NCI-H2227 treated with DMSO at 0.1 percent for 48 hours (cell line): ENCODE measurements around the gene TIFAB.

Experiments used
- DNase-seq: peaks from one replicate; lab custom pipeline; 2025; lab: John Stamatoyannopoulos, UW

The TIFAB gene

DNA sequence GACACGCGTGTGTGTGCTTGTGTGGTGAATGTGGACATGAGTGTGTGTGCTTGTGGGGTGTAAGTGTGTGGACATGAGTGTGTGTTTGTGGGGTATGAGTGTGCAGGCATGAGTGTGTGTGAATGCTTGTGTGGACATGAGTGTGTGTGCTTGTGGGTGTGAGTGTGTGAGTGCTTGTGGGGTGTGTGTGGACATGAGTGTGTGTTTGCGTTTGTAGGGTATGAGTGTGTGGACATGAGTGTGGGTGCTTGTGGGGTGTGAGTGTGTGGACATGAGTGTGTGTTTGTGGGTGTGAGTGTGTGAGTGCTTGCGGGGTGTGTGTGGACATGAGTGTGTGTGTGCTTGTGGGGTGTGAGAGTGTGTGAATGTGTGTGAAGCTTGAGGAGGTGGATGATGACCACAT lies 29.8 kb upstream of the TIFAB start:
- no peak for DNase-seq

DNA sequence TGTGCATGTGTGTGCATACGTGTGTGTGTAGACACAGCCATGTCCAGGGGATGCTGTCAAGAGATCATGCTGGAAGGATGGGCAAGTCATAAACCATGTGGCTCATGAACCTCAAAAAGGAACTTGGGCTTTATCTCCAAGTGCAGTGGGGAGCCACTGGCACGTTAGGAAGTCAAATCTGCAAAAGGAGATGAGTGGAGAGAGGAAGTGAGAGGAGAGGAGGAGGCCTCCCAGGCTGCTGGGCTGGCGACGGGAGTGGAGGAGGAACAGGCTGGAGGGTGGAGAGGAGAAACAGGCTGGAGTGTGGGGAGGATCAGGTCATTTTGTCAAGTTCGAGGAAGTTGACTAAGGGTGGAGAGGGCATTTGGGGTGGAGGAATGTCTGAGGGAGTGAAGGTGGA lies 29.2 kb upstream of the TIFAB start:
- DNase-seq, result no peak

DNA sequence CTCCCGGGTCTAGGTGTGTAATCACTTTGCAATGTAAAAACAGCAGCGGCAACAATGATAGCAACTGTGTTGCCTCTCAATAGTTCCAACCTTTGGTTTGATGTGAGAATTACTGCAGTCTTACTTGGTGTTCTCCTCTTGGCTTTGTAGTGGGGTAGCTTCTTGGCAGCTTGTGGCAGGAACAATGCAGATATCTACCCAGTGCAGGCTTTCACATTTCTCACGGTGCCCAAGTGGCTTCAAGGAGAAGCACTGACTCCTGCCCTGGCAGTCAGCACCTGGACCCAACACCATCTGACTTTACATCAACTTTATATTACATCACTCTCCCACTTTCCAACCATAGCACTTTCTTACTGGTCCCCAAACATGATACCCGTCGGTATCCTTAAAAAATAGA lies 28.4 kb upstream of the TIFAB start:
- DNase-seq, result no peak

DNA sequence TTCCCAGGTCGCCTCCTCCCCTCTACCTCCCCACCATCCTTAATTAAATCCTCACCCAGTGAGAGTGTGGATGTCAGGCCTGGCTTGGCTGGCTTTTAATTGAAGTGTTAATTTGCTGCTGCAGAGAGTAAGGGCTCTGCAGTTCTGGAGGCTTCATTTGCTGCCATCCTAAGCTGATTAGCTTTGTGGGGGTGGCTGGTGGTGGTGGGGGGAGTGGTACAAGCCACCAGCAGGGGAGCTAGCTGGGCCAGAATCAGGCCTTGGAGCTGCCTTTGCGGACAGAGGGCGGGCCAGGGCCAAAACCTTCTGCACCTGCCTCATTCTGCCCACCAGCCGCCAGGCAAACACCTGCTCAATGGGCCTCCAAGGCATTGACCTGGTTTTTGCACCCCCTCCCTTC lies 26.8 kb upstream of the TIFAB start:
- no peak for DNase-seq

DNA sequence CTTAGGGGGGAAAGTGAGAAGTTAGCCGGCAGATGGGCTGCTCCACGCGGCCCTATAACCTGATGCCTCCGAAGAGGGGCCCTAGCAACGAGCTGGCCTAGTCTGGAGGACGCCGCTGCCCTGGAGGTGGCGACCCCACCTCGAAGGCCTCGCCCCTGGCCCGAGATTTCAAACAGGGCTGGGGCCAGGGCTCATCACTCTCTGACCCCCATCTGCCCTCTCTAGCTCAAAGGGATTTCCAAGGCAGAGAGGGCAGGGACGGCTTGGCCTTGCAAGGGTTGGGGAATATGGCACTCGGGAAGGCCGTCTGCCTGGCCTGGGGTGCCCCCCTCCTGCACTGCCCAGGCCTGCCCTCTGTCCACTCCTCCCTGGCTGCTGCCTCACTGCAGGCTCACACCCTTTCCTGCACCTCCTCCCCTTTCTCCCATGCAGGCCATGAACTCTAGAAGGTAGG lies 25.5 kb upstream of the TIFAB start:
- DNase-seq, result no peak

DNA sequence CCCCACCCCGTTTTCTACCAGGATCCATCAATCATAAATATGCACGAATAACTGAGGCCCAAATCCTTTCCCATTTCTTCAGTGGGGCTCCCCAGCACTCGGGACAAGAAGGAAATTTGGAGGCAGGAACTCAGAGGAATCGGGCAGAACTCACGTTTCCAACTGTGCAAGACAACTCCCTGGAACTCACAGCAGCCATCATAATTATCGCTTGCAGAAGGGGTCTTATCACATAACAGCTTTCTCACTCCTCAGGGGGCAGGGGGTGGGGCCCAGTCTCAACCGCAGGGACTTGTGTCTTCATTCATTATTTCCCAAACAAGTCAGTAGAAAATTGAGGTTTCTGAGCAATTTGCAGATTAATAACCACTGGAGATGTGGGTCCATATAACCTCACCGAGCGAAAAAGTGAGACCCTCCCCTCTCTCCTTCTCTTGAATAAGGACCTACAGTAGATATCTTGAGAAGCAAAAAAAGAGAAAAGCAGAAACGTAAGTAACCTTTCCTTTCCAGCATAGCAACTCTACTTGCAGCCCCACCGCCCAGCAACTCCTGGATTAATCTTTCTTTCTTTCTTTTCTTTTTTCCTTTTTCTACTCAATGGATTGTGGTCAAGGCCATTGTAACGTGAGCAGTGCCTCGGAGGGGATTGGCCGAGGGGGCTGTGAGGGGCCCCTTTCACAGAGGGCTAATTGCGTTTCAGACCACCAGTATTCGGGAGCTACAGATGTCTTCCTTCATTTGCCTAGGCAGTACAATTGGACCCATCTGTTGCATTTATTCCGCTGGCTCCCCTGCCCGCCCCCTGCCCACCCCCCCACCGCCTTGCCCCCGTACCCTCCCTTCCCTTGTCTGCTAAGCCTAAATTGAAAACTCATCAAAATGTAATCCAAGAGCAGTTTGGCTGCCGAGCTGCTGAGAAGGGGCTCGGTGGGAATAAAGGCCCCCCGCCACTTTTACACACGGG lies 24.7 kb upstream of the TIFAB start:
- DNase-seq, result peak; percentile 52

DNA sequence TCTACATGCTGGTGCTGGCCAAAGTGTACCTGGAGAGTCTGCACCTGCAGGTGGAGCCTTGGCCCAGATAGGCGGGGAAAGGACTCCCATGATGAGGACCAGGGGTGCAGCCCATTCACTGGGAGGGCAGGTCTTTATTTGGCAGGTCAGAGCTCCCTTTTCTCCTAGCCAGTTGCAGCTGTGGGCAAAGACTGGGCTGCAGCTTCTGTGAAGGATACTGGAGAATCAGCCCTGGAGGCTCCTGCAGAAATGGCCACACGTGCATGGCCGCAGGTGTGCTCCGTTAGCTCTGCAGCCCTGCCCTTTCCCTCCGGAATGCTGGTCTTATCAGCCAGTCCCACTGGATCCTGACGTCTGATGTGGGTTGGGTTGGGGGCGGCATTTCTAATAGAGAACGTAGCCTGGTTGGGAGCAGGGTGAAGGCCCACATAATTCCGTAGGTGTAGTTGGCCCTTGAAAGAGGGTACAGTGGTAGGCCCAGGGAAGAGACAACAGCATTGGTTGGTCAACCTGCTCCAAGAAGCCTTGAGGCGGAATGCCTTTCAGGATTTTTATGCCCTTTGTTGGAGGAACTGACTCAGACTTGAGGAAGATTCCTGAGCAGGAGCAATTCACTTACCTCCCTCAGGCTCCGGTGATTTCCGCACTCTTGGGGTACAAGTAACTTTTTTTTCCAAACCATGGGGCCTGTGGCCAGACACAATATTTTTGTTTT lies 22.0 kb upstream of the TIFAB start:
- DNase-seq, result no peak

DNA sequence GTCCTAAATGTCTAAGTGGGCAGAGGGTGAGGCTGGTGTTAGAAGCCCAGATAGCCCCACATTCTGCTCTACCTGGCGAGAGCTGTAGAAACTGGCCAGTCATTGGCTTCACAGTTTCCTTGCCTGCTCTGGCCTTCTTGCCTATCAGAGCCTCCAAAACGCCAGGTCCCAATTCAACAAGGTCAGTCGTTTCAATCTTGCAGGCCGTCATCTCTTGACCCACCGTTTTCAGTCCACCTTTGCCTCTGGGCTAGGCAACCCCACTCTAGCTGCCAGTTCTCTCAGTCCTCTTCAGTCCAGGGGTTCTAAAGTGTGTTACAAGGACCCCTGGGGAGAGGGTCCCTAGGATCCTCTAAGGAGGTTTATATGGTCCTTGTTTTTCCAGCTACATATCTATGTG lies 20.0 kb upstream of the TIFAB start:
- no peak for DNase-seq

DNA sequence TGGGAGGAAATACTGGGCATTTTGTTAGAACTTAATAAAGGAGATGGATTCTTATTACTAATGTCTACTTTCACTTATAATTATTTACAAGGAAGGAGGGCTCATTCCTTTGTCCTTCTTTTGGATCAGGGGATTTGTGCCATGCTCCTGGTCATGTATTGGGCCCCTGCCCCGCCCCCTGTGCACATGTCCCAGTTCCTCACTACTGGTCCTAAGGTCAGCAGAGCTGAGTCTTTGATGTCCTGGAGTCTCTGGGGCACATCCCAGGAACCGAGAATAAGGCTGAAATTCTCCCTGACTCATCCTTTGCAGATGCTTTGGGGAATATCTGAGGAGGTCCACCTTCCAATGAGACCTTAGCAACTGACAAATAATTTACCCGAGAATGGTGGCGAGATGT lies 19.6 kb upstream of the TIFAB start:
- DNase-seq, result no peak

DNA sequence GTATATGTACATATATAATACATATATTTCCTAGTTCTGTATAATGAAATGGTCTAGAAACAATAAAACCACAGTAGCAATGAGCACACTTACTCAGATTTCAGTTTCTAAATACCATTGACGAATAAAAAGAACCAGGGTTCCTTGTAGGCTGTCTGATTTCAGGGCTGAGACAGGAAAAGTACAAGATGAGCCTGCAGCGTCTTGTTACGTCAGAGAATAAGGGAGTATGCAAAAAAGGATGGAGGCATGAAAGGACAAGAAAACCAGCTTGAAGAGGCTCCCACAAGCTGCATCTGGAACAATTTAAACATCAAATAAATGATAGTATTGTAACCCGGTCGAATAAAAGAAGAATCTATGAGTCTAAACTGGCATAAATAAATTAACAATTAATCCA lies 17.8 kb upstream of the TIFAB start:
- no peak for DNase-seq

DNA sequence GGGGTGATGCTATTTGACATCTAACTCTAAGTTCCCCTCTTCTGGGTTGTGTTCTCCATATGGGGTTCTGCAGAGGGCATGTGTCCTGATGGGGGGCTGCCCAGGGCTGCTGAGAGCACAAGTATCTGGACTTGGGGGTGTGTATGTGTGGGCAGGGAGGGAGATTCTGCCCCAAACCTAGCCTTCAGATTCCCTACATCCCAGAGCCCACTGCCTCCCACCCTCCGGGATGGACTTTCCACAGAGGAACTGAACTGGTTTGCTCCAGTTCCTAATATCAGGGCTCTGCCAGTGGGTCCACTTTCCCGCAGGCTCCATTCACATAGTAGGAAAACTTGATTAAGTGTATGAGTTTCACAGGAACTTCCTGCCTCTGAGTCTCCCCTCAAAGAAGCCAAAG lies 16.4 kb upstream of the TIFAB start:
- DNase-seq, result no peak

DNA sequence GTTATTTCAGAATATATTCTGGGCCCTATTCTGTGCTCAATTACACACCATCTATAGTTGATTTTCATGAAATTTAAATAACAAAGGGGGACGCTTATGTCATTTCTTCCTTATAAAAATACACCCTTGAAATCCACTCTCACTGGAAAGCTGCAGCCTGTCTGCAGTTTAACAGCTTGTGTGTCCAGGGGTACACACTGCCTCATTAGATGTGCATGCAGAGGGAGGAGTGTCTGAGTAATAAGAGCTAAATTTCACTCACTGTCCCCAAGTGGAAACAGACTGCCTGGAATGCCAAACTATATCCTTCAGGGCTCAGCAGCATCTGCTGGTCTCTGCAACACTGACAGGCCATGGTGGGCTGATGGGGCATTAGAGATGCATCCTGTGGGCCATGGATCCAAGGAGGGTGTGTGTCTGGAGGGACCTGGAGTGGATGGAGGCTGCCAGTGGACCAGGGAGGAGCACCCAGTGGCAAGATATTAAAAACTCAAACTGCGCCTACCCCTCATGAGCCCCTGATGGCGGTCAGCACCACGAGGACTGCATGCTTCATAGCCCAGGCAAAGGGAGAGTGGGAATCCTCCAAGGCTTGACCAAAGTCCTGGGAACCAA lies 15.8 kb upstream of the TIFAB start:
- no peak for DNase-seq

DNA sequence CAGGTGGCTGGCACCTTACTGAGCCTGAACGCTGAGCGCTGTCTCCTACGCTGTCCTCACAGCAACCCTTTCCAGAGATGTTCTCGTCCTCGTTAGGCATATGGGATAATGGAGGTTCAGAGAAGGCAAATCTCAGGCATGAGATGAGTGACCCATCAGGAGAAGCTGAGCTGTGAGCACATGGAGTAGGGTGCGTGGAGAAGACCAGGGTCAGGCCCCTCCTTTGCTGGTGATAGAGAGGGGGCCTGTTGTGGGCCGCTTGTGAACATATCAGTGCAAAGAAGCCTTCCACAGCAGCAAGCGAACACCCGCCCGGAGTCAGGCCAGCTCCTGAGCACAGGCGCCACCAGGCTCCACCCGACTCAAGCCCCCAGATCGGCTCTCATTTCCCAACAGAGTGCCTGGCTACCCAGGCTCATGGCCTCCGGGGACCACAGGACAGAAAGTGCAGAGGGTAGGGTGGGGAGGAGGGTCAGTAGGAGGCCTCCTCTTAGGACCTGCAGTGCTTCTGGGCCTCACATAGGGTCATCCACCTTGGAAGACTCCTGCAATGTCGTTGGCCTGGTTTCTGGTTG lies 15.0 kb upstream of the TIFAB start:
- DNase-seq, result no peak

DNA sequence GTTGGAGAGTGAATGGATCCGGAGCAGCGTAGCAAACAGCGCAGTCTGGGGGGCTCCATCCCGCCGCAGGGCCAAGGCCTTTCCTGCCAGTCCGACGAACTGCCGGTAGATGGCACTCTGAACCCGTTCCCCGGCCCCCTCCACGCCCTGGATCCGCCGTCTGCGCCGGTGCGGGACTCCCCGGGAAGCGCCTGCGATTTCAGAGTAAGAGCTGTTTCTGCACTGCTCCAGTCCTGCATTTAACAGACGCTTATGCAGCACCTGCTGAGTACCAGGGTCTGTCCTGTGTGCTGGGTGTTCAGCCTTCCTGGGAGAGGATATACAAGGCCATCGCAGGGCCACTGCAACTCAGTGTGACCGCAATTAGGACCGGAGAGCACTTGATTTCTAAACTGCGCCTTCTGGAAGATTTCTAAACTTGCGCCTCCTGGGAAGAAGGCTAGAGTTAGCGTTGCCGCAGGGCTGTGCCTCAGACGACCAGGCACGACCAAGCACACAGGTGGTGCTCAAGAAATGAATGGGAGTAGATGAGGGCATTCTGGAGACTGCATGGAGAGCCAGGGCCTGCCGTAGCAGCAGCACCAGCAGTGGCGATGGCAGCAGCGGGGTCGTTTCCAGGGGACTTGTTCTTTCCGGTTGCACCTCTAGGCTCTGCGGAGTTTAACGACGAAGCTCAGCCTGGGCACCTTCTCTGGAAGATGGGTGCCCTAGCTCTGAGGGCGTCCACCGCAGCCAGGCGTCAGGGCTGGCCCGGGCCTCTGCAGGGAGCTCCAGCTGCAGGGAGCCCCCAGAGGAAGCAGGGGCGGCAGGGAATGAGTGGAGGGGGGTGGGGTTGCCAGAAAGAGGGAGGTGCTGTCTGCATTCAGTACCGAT lies 14.3 kb upstream of the TIFAB start:
- DNase-seq, result peak; percentile 64

DNA sequence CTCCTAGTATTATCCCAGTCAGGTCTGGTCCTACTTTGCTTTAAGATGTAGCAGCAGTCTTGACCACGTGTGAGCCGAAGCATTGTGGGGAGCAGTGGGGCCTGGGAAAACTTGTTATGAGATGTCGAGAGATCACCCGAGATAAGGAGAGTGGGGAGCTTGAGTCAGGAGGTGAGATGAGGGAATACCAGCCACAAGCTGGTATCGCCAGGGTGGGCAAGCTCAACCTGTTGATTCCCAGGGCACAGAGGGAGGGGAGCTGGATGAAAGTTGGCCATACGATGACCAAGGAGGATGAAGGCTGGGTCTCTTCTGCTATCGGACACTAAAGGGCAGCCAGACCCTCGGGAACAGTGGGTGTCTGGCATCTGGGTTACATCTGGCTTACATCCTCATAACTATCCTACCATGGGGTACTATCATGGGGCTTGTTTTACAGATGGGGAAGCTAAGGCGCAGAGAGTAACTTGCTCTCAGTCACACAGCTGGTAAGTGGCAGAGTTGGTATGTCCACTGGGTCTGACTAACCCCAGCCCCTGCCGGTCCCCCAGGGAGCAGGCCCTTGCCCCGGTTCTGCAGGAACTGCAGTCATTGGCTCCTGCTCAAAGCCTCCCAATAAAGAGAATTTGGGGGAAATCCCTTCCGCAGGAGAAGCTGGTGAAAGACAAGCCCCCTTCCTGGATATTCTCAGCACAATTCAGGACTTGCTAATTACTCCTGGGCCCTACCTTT lies 13.4 kb upstream of the TIFAB start:
- no peak for DNase-seq

DNA sequence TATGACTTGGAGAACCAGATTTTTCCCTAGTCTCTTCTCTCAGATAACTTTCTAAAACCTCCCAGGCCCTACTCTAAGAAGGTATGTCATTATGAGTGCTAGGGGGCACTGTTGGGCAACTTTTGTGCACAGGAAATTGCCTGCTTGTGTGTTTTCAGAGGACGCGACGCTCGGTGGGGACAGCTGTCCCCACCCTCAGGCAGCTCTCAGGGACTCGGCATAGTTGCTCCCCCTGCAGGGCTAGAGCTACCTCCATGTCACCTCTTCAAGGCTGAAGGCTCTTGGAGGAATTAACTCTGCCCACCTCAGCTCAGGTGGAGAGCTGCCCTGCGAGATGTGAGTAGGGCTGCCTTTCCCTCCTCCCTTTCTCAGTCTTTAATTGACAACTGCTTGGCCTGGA lies 10.2 kb upstream of the TIFAB start:
- peak; percentile 53 for DNase-seq

DNA sequence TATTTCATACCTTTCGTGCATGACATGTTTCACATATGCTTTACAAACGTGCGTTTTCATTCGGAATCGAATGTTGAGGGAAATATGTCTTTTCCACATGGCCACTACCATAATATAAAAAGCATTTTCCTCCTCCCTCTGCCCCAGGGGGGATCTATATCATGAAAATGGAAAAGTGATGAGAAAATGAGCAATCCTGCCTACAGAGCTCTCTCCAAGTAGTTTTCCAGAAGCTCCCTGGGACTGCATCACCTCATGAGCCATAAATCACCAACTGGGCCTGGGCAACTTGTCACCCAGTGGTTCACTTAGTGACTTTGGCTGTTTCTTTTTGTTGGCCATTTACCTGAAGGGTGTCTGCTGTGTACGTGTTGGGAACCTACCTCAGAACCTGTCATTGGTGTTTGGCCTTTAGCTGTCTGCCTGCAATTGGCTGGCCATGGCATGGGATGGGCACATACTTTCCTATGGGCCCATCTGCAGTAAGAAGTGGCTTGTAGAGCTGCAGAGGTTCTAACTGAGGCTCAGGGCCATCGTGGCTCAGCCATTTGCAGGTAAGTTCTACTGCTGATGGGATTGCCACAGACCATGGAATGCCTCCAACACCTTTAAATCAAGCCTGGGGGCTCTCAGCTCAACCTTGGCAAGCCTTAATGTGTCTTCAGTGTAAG lies 9.5 kb upstream of the TIFAB start:
- DNase-seq, result no peak

DNA sequence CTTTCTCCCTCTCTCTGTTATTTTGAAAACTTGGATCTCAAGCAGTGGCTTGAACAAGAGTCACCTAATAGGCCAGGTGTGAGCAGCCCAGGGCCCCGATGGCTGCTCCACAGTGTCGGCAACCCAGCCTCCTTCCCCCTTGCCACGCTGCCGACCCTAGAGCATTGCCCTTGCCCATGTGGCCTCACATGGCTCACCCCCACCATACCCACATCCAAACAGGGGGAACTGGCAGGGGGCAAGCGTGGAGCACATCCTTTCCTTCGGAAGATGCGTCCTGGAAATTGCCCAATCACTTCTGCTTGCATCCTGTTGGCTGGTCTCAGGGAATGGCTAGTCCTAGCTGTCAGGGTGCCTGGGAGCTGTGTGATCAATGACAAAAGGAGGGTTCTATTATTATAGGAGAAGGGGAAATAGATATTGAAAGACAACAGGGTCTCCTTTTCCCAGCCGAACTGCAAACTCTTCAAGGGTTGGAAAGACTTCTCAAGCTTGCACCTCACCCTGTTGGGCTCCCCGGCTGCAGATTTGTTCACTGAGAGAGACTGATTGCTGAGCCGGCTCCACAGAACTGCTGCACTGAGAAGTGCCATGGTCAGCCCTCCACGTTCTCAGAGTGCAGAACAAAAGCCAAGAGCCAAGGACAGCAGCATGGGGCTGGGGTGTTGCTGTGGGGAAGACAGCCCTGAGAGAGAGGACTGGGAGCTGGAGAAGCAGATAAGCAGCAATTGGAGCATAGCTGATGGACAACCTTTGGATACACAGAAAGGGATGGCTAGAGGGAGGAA lies 8.3 kb upstream of the TIFAB start:
- DNase-seq, result no peak

DNA sequence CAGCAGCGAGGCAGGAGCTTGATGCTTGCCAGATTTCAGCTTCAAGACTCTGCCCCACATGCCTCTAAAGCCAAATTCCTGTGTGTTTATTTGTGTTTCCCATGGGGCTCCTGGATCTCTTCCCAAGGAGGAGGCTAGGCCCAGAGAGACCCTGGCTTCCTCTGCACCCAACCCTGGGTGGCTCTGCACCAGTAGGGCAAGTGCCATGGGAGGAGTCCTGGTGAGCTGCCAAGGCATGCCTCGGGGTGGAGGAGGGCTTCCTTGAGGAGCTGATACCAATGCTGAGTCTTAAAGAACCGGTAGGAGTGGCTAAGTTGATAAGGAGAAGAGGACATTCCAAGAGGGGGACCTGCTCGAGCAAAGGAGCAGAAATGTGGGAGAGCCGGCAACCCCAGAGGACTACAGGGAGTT lies 6.8 kb upstream of the TIFAB start:
- no peak for DNase-seq
